Adrenal gland (tissue), 12 donors: ENCODE data around the gene DUSP16. TPM values are rescaled to one million over a fixed set of nuclear protein-coding genes. Genes with fewer than 3 reads are reported as not detected.
A peak's percentile ranks its signal among the peaks of the same experiment; 100 is the strongest.

Experiments
- DNase-seq, 7 donors: peaks; one replicate each; pipeline ENCODE4 v3.0.0-alpha.2; 2019 to 2020
- H3K27ac ChIP-seq, 5 donors: fragments of 200-600 bp; sonication (generic) in 4 of 5; 1 replicate in 3 of 5; 2 replicates in 2 of 5; pipeline versions ENCODE4 v1.5.1 to v1.8.0; 2016 to 2020; ENCODE audit warnings: mild to moderate bottlenecking in 1 of 5
- H3K27me3 ChIP-seq: fragments of 200-600 bp; 2 replicates; pipeline ENCODE4 v1.8.0; 2021
- H3K36me3 ChIP-seq, 2 donors: fragments of 200-600 bp; replicated peaks in 1 of 2; 1 replicate in 1 of 2; 2 replicates in 1 of 2; pipeline versions ENCODE4 v1.5.1 to v1.8.0; 2018 to 2022
- H3K4me1 ChIP-seq, 2 donors: fragments of 200-600 bp; replicated peaks in 1 of 2; 1 replicate in 1 of 2; 2 replicates in 1 of 2; pipeline versions ENCODE4 v1.5.1 to v1.8.0; 2018 to 2021
- H3K4me3 ChIP-seq, 4 donors: fragments of 200-600 bp; sonication (generic) in 3 of 4; one replicate each; pipeline ENCODE4 v1.5.1; 2016 to 2018
- H3K9me3 ChIP-seq, 3 donors: fragments of 200-600 bp; sonication (generic) in 1 of 3; replicated peaks in 1 of 3; 1 replicate in 2 of 3; 2 replicates in 1 of 3; pipeline versions ENCODE4 v1.5.1 to v1.8.0; 2016 to 2021
- POLR2A ChIP-seq, 2 donors: fragments of 450-650 bp; IDR thresholded peaks; one replicate each; pipeline ENCODE4 v1.6.1; 2017; ENCODE audit warnings: antibody characterized with exemption in 2 of 2, mild to moderate bottlenecking in 2 of 2, moderate library complexity in 1 of 2
- WGBS, 4 donors: extraction: QIAGEN DNeasy Blood & Tissue Kit in 2 of 4; methylation state at CpG; one replicate each; pipeline versions ENCODE4 v1.1.5 to v1.1.7; 2013 to 2017; 5-methylcytosine and 5-hydroxymethylcytosine counted together
- intact Hi-C, 2 donors: fragments of 100-400 bp; cut with DNase I; formaldehyde crosslinking; loops; one replicate each; pipeline versions ENCODE4 v1.14.1 to v1.15.0; 2022 to 2023
- polyA plus RNA-seq, 3 donors: library from polyadenylated mRNA; stranded (reverse); fragments of 200-250 nt in 2 of 3; fragments of 350-450 nt in 1 of 3; fragmentation: Illumina TruSeq in 1 of 3; extraction: RNeasy Lipid Tissue Mini Kit (QIAGEN cat#74804) in 1 of 3; gene quantifications; one replicate each; pipeline ENCODE4 v1.2.3, GENCODE V29; 2013 to 2014
- total RNA-seq, 9 donors: library from RNA; depleted of rRNA in 4 of 9; stranded (reverse); fragments of >200 nt in 4 of 9; fragments of 120-200 nt in 1 of 9; fragmentation: NEBNext Ultra II Directional in 1 of 9; extraction: Animal tissue kit (Norgen Biotek cat#: 25700) in 1 of 9; gene quantifications; one replicate each; pipeline versions ENCODE4 v1.1.0 to v1.2.4, GENCODE V29; 2013 to 2023
- TF ChIP-seq, protein P1 (sequence below), 6 experiments: fragments of 450-650 bp in 4 of 6; fragments of 200-600 bp in 2 of 6; sonication (generic) in 1 of 6; IDR thresholded peaks; 1 replicate in 5 of 6; 2 replicates in 1 of 6; pipeline versions ENCODE4 v1.5.1 to v1.8.0; 2016 to 2021; ENCODE audit warnings: antibody characterized with exemption in 6 of 6, mild to moderate bottlenecking in 2 of 6, moderate library complexity in 1 of 6
- donor health status: healthy with polysubstance abuse.
- donor health status: Bipolar disorder and iron deficiency.
- donor health status: DM: yes; HTN: yes; CAD: no.
- donor health status: DM: no; HTN: no; CAD: no.
- donor health status: DM: no; HTN: no; CAD: no.
- donor health status: DM: yes; HTN: yes; CAD: no.

The DUSP16 gene
- total and polyA plus RNA-seq, 12 donors: 24.5 to 374 (median 109) TPM

GRCh38 chr12:12511021-12511783 is 51.5 kb downstream of the DUSP16 start:
- H3K27ac ChIP-seq: peak overlapping the region in 3 of 5 donors; percentile 36 to 67 (median 62)
- intact Hi-C loops: no loop called here

DNA sequence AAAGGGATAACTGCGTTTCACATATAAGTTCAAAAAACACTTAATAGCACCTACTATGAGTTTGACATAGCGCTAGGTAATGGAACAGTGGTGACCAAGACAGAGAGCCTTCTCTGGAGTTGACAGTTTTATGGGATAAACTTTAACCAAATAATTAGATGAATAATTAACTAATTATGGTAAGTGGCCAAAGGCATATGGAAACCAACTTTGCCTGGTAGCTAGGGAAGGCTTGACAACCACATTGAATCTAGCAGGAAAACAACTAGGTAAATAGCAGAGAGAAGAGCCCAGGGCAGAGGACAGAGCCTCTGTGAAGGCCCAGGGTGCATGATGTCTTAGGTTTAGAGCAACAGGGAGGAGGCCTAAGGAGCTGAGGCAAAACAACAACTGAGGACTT is 52.1 kb downstream of the DUSP16 start:
- peaks cover 15 to 78% of the 10 kb centered on the region in 2 donors for H3K4me1 ChIP-seq
- H3K27ac ChIP-seq: peak overlapping the region in 2 of 5 donors; percentile 21 to 67
- no peak for DNase-seq
- no peaks in the 10 kb centered on the region for H3K9me3 ChIP-seq
- intact Hi-C loops: no loop called here
- 94 to 98% (median 97%) methylated on average over 2 of the region's 2 CpGs for WGBS, 4 donors
- H3K27me3 ChIP-seq: no peaks in the 10 kb centered on the region
- H3K4me3 ChIP-seq: no peak overlapping the region
- H3K36me3 ChIP-seq: no peaks in the 10 kb centered on the region
- no peak for TF ChIP-seq POLR2A (IDR thresholded peaks at IDR 0.05)
- TF ChIP-seq, protein P1, sequence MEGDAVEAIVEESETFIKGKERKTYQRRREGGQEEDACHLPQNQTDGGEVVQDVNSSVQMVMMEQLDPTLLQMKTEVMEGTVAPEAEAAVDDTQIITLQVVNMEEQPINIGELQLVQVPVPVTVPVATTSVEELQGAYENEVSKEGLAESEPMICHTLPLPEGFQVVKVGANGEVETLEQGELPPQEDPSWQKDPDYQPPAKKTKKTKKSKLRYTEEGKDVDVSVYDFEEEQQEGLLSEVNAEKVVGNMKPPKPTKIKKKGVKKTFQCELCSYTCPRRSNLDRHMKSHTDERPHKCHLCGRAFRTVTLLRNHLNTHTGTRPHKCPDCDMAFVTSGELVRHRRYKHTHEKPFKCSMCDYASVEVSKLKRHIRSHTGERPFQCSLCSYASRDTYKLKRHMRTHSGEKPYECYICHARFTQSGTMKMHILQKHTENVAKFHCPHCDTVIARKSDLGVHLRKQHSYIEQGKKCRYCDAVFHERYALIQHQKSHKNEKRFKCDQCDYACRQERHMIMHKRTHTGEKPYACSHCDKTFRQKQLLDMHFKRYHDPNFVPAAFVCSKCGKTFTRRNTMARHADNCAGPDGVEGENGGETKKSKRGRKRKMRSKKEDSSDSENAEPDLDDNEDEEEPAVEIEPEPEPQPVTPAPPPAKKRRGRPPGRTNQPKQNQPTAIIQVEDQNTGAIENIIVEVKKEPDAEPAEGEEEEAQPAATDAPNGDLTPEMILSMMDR (IDR thresholded peaks at IDR 0.05): no peak

More at GRCh38 chr12:12511021-12511783, 51.5 kb downstream of the DUSP16 start:
- WGBS, 4 donors: 64 to 76% (median 65%) methylated on average over 3 of the region's 3 CpGs
- Histone ChIP-seq H3K4me3 (no peak overlapping the region), H3K9me3 (no peaks in the 10 kb centered on the region), H3K4me1 (peaks cover 13 to 72% of the 10 kb centered on the region in 2 donors), H3K27me3 (no peaks in the 10 kb centered on the region), H3K36me3 (no peaks in the 10 kb centered on the region)
- no peak for TF ChIP-seq POLR2A (IDR thresholded peaks at IDR 0.05)
- TF ChIP-seq, protein P1 (IDR thresholded peaks at IDR 0.05): no peak
- DNase-seq: no peak

GRCh38 chr12:12510141-12510540 is 52.5 kb downstream of the DUSP16 start:
- WGBS, 4 donors: 89 to 100% (median 94%) methylated on average over 2 of the region's 2 CpGs
- TF ChIP-seq POLR2A (IDR thresholded peaks at IDR 0.05): no peak
- no peak overlapping the region for H3K4me3 ChIP-seq
- intact Hi-C loops: no loop called here
- H3K27me3 ChIP-seq: no peaks in the 10 kb centered on the region
- H3K36me3 ChIP-seq: no peaks in the 10 kb centered on the region
- peak overlapping the region in 3 of 5 donors; percentile 3 to 67 (median 21) for H3K27ac ChIP-seq
- peaks cover 19 to 82% of the 10 kb centered on the region in 2 donors for H3K4me1 ChIP-seq
- no peak for DNase-seq
- H3K9me3 ChIP-seq: no peaks in the 10 kb centered on the region

- intact Hi-C loops: no loop called here
- H3K27me3 ChIP-seq: no peaks in the 10 kb centered on the region
- no peak for DNase-seq
- peaks cover 22 to 95% of the 10 kb centered on the region in 2 donors for H3K4me1 ChIP-seq
- WGBS, 4 donors: 83 to 95% (median 87%) methylated on average over 2 of the region's 2 CpGs
- H3K36me3 ChIP-seq: no peaks in the 10 kb centered on the region
- H3K4me3 ChIP-seq: no peak overlapping the region
- H3K27ac ChIP-seq: peak overlapping the region in 3 of 5 donors; percentile 14 to 95 (median 50)
- H3K9me3 ChIP-seq: no peaks in the 10 kb centered on the region
- TF ChIP-seq, protein P1 (IDR thresholded peaks at IDR 0.05): no peak
- TF ChIP-seq POLR2A (IDR thresholded peaks at IDR 0.05): no peak
These were observed 54.1 kb downstream of the DUSP16 start for GRCh38 chr12:12508612-12509011.
